KMS-11 (cell line): Measurements from ENCODE around the gene MAP7D3.
A peak's percentile ranks its signal among the peaks of the same experiment; 100 is the strongest.
"Not testable (repeated sequence)": the region's sequence is repeated elsewhere in the genome, so short reads cannot be mapped to it uniquely, and the experiment has no call there.

Source experiments
- H2AFZ ChIP-seq: fragments of 200-600 bp; sonication (generic); 2 replicates; pipeline ENCODE4 v1.6.1; 2016; ENCODE audit warnings: antibody characterized with exemption, mixed run types, low read depth
- H3K27ac ChIP-seq: fragments of 200-600 bp; sonication (generic); 2 replicates; pipeline ENCODE4 v1.6.1; 2016; ENCODE audit warnings: mild to moderate bottlenecking, mixed run types
- H3K27me3 ChIP-seq: fragments of 200-600 bp; sonication (generic); 2 replicates; pipeline ENCODE4 v1.6.1; 2017; ENCODE audit warnings: mild to moderate bottlenecking, low read depth, mixed run types, moderate library complexity; ENCODE audit not compliant: insufficient read depth
- H3K36me3 ChIP-seq: fragments of 200-600 bp; sonication (generic); 2 replicates; pipeline ENCODE4 v1.6.1; 2017; ENCODE audit warnings: mild to moderate bottlenecking, mixed run types; ENCODE audit not compliant: insufficient read depth
- H3K4me1 ChIP-seq: fragments of 200-600 bp; sonication (generic); 2 replicates; pipeline ENCODE4 v1.6.1; 2016; ENCODE audit warnings: mild to moderate bottlenecking, low read depth, mixed run types; ENCODE audit not compliant: poor library complexity, severe bottlenecking
- H3K4me2 ChIP-seq: fragments of 200-600 bp; sonication (generic); 2 replicates; pipeline ENCODE4 v1.7.0; 2016; ENCODE audit warnings: mild to moderate bottlenecking, mixed run types
- H3K4me3 ChIP-seq: fragments of 200-600 bp; sonication (generic); IDR thresholded peaks from 2 replicates; pipeline ENCODE4 v1.6.1; 2017; ENCODE audit warnings: low read depth, low read length, mixed read lengths; ENCODE audit not compliant: insufficient read depth
- H3K79me2 ChIP-seq: fragments of 200-600 bp; sonication (generic); 2 replicates; pipeline ENCODE4 v1.6.1; 2016; ENCODE audit warnings: low read depth, mixed run types; ENCODE audit not compliant: insufficient read depth
- H3K9ac ChIP-seq: fragments of 200-600 bp; sonication (generic); 2 replicates; pipeline ENCODE4 v1.6.1; 2016; ENCODE audit warnings: mild to moderate bottlenecking, mixed run types
- H4K20me1 ChIP-seq: fragments of 200-600 bp; sonication (generic); 2 replicates; pipeline ENCODE4 v1.6.1; 2016; ENCODE audit warnings: mild to moderate bottlenecking, mixed run types; ENCODE audit not compliant: insufficient read depth
- TF ChIP-seq, protein P1 (sequence below): fragments of 200-600 bp; sonication (generic); conservative IDR thresholded peaks from 2 replicates; pipeline ENCODE4 v1.6.1; 2017; ENCODE audit warnings: low read depth, mild to moderate bottlenecking, antibody characterized with exemption, low read length, moderate library complexity, mixed read lengths

The MAP7D3 gene

DNA sequence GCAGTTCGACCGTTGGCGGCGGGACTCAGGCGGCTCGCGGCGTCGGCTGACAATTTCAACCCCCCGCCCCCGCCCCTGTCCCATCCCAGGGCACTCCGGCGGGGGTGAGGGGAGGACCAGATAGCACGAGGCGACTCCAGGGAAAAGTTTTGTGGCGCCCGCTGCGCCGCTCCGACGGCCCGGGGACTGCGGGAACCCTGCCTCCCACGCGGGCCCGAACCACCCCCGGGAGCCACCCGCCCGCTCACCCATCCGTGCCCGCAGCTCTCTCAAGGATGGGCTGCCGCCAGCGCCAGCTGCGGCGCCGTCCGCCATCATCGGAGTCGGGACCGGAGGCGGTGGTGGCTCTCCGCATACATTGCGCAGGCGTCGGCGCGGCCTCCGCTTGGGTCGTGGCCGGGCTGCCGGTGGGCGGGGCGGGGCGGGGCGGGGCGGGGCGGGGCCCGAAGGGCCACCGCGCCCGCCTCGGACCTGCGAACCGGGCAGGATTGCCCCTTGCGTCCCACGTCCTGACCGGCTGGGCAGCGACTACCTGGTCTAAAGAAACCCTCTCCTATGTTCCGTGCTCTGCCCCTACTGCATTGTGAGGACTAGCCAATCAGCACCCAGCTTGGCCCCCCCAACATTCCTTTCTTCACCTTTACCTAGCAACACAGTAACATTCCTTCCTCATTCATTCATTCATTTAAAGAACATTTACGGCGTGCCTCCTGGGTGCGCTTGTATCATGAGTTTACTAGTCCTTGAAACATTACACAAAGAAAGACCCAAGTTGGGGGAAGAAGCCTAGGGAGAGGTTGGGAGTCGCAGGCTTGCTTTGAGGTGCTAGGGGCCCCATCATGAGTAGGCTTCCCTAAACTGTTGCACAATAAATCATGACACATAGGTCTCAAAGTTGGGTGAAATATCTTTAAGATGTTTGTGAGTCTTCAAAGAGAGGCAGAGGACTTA lies at the start of gene MAP7D3:
MAP7D3 (minus strand) TSS at position 360 of the 951 bp plus-strand sequence; CDS start at position 318, 42 bp downstream.
- TF ChIP-seq, protein P1, sequence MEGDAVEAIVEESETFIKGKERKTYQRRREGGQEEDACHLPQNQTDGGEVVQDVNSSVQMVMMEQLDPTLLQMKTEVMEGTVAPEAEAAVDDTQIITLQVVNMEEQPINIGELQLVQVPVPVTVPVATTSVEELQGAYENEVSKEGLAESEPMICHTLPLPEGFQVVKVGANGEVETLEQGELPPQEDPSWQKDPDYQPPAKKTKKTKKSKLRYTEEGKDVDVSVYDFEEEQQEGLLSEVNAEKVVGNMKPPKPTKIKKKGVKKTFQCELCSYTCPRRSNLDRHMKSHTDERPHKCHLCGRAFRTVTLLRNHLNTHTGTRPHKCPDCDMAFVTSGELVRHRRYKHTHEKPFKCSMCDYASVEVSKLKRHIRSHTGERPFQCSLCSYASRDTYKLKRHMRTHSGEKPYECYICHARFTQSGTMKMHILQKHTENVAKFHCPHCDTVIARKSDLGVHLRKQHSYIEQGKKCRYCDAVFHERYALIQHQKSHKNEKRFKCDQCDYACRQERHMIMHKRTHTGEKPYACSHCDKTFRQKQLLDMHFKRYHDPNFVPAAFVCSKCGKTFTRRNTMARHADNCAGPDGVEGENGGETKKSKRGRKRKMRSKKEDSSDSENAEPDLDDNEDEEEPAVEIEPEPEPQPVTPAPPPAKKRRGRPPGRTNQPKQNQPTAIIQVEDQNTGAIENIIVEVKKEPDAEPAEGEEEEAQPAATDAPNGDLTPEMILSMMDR, result no peak
- Histone ChIP-seq H3K4me2 (peak within 1 kb of the TSS; percentile 76; the same call in 1 of the 2 replicates), H3K27me3 (no peaks in the 10 kb centered on the region), H3K27ac (peak within 1 kb of the TSS; percentile 40; the same call in 1 of the 2 replicates), H3K36me3 (no peaks in the 10 kb centered on the region), H4K20me1 (no peaks in the 10 kb centered on the region), H3K79me2 (peaks cover 22% of the 10 kb centered on the region; the same call in 1 of the 2 replicates), H3K4me1 (peaks cover 15% of the 10 kb centered on the region), H3K4me3 (no peak within 1 kb of the TSS), H2AFZ (peak within 1 kb of the TSS; percentile 66), H3K9ac (peak within 1 kb of the TSS; percentile 85)

- not testable (repeated sequence) for H3K9ac ChIP-seq, H3K27ac ChIP-seq, H3K79me2 ChIP-seq, H3K36me3 ChIP-seq, H4K20me1 ChIP-seq, H3K27me3 ChIP-seq, H3K4me2 ChIP-seq, H3K4me3 ChIP-seq, H3K4me1 ChIP-seq, H2AFZ ChIP-seq
Measured at GRCh38 chrX:136300721-136301120, 49.5 kb upstream of the MAP7D3 start, which contains the start of gene ADGRG4. ADGRG4 (plus strand) TSS chrX:136300963; CDS start chrX:136308778, 7,815 bp downstream.

DNA sequence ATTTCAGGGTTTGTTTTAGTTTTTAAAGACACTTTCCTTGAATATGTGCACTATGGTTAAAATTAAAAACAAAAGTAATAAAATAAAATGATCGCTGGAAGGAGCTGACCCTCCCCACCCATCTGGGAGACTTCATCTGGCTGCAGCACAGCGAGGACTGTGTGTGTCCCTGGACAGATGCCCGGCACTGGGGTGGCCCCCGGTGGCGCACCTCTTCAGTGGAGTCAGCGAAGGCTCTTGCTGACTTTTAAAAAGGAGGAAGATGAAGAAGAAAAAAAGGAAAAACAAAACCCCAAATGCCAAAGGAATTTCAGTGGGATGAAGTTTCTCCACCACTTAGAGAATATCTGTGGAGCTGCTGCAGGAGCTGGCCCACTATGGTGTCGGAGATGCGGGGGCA lies 44.2 kb upstream of the MAP7D3 start:
- no peak overlapping the region for H3K9ac ChIP-seq
- H2AFZ ChIP-seq, result no peak overlapping the region
- no peaks in the 10 kb centered on the region for H3K27me3 ChIP-seq
- H3K79me2 ChIP-seq, result no peaks in the 10 kb centered on the region
- no peak overlapping the region for H3K4me3 ChIP-seq
- no peak overlapping the region for H3K27ac ChIP-seq
- no peaks in the 10 kb centered on the region for H3K4me1 ChIP-seq
- no peaks in the 10 kb centered on the region for H4K20me1 ChIP-seq
- no peak overlapping the region for H3K4me2 ChIP-seq
- no peaks in the 10 kb centered on the region for H3K36me3 ChIP-seq
- TF ChIP-seq, protein P1, result no peak

- no peak overlapping the region for H3K4me2 ChIP-seq
- H3K4me1 ChIP-seq, result no peaks in the 10 kb centered on the region
- H2AFZ ChIP-seq, result no peak overlapping the region
- no peaks in the 10 kb centered on the region for H3K27me3 ChIP-seq
- H4K20me1 ChIP-seq, result no peaks in the 10 kb centered on the region
- TF ChIP-seq, protein P1, result no peak
- no peak overlapping the region for H3K4me3 ChIP-seq
- no peaks in the 10 kb centered on the region for H3K36me3 ChIP-seq
- no peak overlapping the region for H3K9ac ChIP-seq
- H3K79me2 ChIP-seq, result no peaks in the 10 kb centered on the region
- no peak overlapping the region for H3K27ac ChIP-seq
Measured at GRCh38 chrX:136292656-136293055, 41.5 kb upstream of the MAP7D3 start.

DNA sequence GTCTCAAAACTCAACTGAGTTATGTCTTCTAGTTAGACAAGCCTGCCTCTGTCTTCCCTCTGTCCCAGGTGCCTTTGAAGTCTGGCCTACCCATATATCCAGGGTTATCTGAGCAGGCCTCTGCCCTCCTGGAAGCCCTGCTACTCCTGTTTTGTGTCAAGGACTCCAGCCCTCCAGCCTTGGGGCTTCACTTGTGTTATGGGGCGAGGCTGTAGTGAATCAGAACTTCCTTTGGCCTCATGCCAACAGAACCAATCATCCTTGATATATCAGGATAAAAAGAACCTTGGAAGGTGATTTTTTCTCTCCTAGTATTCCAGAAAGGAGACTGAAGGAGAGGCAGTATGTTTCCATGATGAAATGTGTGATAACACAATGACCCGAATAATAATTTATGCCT lies 40.6 kb upstream of the MAP7D3 start:
- TF ChIP-seq, protein P1, result no peak
- no peaks in the 10 kb centered on the region for H4K20me1 ChIP-seq
- no peak overlapping the region for H3K4me3 ChIP-seq
- H3K9ac ChIP-seq, result no peak overlapping the region
- H3K27me3 ChIP-seq, result no peaks in the 10 kb centered on the region
- H2AFZ ChIP-seq, result no peak overlapping the region
- H3K4me2 ChIP-seq, result no peak overlapping the region
- no peak overlapping the region for H3K27ac ChIP-seq
- H3K36me3 ChIP-seq, result no peaks in the 10 kb centered on the region
- no peaks in the 10 kb centered on the region for H3K79me2 ChIP-seq
- H3K4me1 ChIP-seq, result no peaks in the 10 kb centered on the region

DNA sequence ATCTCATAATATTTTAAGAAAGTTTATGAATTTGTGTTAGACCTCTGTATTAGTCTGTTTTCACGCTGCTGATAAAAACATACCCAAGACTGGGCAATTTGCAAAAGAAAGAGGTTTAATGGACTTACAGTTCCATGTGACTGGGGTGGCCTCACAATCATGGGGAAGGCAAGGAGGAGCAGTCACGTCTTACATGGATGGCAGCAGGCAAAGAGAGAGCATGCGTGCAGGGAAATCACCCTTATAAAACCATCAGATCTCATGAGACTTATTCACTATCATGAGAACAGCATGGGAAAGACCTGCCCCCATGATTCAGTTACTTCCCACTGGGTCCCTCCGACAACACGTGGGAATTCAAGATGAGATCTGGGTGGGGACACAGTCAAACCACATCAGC lies 35.2 kb upstream of the MAP7D3 start:
- H3K4me1 ChIP-seq, H3K9ac ChIP-seq, H3K79me2 ChIP-seq, H4K20me1 ChIP-seq, H2AFZ ChIP-seq, H3K36me3 ChIP-seq, H3K27ac ChIP-seq, H3K4me2 ChIP-seq, H3K4me3 ChIP-seq, H3K27me3 ChIP-seq: not testable (repeated sequence)
